GM12873 (cell line): Measurements from ENCODE around the gene BMP8B.

Experiments used
- CTCF ChIP-seq: IDR thresholded peaks from 2 replicates; pipeline ENCODE4 v1.5.1; 2012; ENCODE audit warnings: low read depth, mild to moderate bottlenecking, moderate library complexity, low read length, control low read depth; ENCODE audit not compliant: insufficient read depth; ENCODE audit errors: missing control alignments

The BMP8B gene

DNA sequence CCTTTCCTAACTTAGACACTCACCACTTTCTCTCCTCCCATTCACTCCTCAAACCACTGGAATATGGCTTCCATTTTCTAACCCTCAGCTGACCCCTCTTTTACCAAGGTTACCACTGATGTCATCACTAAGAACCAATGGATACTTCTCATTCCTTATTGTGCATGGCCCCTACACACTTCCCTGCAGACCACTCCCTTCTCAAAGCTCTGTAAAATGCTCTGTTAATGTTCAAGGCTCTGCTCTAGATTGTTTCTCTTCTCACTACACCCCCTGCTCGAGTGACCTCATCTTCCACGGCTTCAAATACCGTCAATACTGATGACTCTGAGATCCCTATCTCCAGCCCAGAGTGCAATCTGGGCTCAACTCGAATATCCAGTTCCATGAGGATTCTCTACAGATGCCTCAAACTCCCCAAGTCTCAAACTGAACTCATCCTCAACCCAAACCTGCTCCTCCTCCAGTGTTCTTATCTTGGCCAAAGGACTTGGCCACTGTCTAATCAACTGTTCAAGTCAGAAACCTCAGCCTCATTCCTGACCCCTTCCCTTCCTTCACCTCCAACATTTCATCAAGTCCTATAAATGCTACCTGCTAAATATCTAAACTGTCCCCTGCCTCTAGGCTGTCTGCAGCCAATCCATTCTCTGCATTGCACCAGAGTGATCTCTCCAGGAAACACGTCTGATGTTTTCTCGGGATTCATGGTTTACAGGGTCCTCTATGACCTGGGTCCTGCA, 41.3 kb upstream of the BMP8B start:
- TF ChIP-seq CTCF = no peak

DNA sequence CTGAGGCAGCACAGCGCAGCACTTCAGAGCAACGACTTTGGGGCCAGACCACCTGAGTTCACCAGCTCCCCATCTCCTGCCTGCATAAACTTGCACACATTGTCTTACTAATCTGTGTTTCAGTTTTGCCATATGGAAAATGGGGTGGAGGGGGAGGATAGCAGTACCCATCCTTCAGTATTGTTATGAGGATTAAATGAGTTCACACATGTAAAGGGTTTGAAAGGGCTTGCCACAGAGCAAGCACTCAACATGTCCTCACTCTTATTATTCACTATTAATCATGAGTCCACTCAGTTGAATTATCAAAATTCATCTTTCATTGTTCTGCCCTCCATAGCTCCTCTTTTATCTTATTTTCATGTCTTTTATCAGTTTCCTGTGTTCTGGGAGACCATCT, 40.1 kb upstream of the BMP8B start:
- no peak for TF ChIP-seq CTCF

DNA sequence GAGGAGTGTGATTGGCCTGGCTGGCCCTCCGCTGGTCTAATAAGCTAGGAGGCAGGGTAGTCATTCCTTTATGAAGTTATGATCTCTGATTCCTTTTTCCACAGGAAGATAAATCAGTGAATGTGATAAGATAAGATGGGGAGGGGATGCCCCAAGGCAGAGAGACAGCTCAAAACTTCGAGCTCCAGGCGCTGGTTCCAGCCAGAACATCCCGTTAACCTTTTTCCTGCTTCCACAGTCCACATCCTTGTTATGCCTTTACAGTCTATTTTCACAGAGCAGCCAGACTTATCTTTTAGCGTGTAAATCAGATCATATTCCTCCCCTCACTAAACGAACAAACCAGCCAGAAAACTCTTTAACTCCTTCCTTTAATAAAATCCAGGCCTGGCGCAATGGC, 38.5 kb upstream of the BMP8B start:
- TF ChIP-seq CTCF = no peak

DNA sequence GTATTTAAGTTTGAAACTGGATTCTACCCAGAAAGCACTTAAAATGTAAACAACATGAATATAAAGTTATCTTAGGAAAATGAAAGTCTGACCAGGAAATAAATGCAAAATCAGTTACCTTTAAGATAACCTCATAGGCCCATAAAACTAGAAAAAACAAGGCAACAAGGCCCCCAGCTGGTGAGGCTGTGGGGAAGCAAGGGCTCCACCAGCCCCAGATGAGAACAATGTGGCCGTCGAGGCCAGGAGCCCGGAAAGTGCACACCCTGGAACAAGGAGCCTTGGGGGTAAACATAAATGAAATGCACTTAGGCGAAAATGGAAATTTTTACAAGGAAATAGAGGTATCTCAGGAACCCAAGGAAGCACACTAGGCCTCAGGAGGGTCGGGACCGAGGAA, 37.9 kb upstream of the BMP8B start:
- no peak for TF ChIP-seq CTCF

DNA sequence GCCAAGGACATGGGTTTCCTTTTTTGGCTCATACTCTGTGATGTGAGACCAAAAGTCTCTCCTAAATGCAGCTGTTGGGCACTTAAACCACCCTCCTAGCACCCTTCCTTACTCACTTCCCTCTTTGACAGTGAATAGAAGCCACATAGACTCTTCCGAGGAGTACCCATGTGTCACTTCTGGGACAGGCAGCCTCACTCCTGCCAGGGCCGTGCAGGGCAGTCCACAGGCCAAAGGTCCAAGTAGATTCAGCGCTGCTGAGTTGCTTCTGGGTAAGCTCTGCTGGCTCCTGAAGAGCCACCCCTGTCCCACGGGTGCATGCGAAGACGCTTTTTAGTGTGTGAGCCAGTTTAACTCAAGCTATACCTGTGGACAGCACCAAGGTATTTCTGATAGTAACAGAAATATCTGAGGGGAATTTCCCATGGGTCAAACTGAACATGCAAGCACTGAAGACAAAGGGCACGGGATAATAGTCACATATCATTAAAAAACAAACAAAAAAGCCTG, 36.8 kb upstream of the BMP8B start:
- no peak for TF ChIP-seq CTCF

- no peak for TF ChIP-seq CTCF
Measured at GRCh38 chr1:39822146-39822545, 33.5 kb upstream of the BMP8B start.

DNA sequence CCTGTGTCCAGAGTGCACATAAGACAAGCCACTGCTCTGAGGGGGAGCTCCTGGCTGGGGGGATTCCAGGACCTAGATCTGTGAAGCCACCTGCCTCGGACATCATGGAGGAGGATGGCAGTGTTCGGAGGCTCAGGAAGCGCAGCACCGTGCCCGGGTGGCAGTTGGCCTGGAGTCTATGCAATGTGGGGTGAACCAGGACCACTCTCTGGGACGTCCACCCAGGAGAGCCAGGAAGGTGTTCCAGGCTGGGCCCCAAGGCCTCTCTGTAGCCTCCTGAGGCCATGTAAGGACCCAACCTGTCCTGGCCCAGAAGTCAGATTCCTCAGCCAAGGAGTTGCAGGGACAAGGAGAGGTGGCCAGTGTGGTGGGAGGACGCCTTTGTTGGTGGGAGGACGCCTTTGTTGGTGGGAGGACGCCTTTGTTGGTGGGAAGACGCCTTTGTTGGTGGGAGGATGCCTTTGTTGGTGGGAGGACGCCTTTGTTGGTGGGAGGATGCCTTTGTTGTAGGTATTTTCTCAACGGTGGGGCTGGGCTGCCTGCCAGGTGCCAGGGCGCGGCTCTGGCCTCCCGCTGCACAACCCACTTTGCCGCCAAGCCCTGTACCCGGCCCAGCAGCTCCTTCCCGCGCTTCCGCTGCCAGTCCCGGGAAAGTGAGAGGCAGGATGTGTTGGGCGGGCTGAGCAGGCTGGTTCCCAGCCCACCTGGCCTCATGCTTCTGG, 30.6 kb upstream of the BMP8B start:
- TF ChIP-seq CTCF = no peak
